ENCODE data around the gene TIAM2.
"Not testable (repeated sequence)": the region's sequence is repeated elsewhere in the genome, so short reads cannot be mapped to it uniquely, and the experiment has no call there.

The TIAM2 gene

GRCh38 chr6:155117256-155117655 lies 122.1 kb downstream of the TIAM2 start:
- no peaks in the 10 kb centered on the region for H3K9me2 ChIP-seq (replicated peaks; ENCODE audit: insufficient read depth, low read length)
- no peaks in the 10 kb centered on the region for H3K27me3 ChIP-seq (replicated peaks; ENCODE audit: insufficient read depth, low read length)
- H3K36me3 ChIP-seq (replicated peaks; ENCODE audit: insufficient read depth, low read length), result no peaks in the 10 kb centered on the region
- H3K9me3 ChIP-seq (replicated peaks; ENCODE audit: insufficient read depth, low read length), result no peaks in the 10 kb centered on the region
- no peak for DNase-seq
- H3K9ac ChIP-seq (ENCODE audit: low read length), result no peak overlapping the region
- no peak overlapping the region for H3K4me3 ChIP-seq (ENCODE audit: low read length)
- no peak overlapping the region for H3K4me2 ChIP-seq (ENCODE audit: low read depth, low read length)
- no peak for TF ChIP-seq EZH2phosphoT487 (IDR thresholded peaks at IDR 0.05; ENCODE audit: low read length)
- TF ChIP-seq, protein P1, sequence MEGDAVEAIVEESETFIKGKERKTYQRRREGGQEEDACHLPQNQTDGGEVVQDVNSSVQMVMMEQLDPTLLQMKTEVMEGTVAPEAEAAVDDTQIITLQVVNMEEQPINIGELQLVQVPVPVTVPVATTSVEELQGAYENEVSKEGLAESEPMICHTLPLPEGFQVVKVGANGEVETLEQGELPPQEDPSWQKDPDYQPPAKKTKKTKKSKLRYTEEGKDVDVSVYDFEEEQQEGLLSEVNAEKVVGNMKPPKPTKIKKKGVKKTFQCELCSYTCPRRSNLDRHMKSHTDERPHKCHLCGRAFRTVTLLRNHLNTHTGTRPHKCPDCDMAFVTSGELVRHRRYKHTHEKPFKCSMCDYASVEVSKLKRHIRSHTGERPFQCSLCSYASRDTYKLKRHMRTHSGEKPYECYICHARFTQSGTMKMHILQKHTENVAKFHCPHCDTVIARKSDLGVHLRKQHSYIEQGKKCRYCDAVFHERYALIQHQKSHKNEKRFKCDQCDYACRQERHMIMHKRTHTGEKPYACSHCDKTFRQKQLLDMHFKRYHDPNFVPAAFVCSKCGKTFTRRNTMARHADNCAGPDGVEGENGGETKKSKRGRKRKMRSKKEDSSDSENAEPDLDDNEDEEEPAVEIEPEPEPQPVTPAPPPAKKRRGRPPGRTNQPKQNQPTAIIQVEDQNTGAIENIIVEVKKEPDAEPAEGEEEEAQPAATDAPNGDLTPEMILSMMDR (IDR thresholded peaks at IDR 0.05; ENCODE audit: low read length), result no peak
- TF ChIP-seq EZH2 (optimal IDR thresholded peaks at IDR 0.05; ENCODE audit: low read depth, low read length), result no peak
- H2AFZ ChIP-seq (ENCODE audit: low read length), result no peak overlapping the region
- no peaks in the 10 kb centered on the region for H3K4me1 ChIP-seq (ENCODE audit: low read length)
- H3F3A ChIP-seq (ENCODE audit: insufficient read depth, low read length), result no peaks in the 10 kb centered on the region
- H3K79me2 ChIP-seq (ENCODE audit: low read length), result no peaks in the 10 kb centered on the region
- no peak overlapping the region for H3K27ac ChIP-seq (ENCODE audit: low read length)
- H4K20me1 ChIP-seq (ENCODE audit: insufficient read depth, low read length), result no peaks in the 10 kb centered on the region

DNA sequence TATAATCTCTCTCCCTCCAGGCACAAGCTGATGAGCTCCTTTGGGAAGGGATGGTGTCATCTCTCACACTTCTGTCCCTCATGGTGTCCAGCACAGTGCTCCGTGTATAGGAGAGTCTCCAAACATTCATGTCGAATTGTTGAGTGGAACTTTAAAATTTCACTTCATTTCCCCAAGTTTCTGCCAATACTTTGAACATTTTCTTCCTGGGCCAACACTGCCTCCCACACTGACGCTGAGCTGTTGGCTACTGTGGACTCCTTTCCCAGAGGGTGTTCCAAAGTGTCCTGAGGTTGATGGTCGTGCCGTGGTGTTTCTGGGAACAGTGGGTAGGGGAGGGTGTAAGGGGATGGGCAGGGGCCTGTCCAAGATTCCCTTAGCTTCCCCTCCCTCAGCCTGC lies 122.7 kb downstream of the TIAM2 start:
- H3K27me3 ChIP-seq (replicated peaks; ENCODE audit: insufficient read depth, low read length), result no peaks in the 10 kb centered on the region
- no peaks in the 10 kb centered on the region for H3K9me3 ChIP-seq (replicated peaks; ENCODE audit: insufficient read depth, low read length)
- H3K4me1 ChIP-seq (ENCODE audit: low read length), result no peaks in the 10 kb centered on the region
- no peaks in the 10 kb centered on the region for H3K9me2 ChIP-seq (replicated peaks; ENCODE audit: insufficient read depth, low read length)
- H4K20me1 ChIP-seq (ENCODE audit: insufficient read depth, low read length), result no peaks in the 10 kb centered on the region
- H3K4me2 ChIP-seq (ENCODE audit: low read depth, low read length), result no peak overlapping the region
- no peaks in the 10 kb centered on the region for H3F3A ChIP-seq (ENCODE audit: insufficient read depth, low read length)
- no peak for DNase-seq
- no peaks in the 10 kb centered on the region for H3K79me2 ChIP-seq (ENCODE audit: low read length)
- TF ChIP-seq, protein P1 (IDR thresholded peaks at IDR 0.05; ENCODE audit: low read length), result no peak
- TF ChIP-seq EZH2phosphoT487 (IDR thresholded peaks at IDR 0.05; ENCODE audit: low read length) (no peak), EZH2 (optimal IDR thresholded peaks at IDR 0.05; ENCODE audit: low read depth, low read length) (no peak)
- H3K27ac ChIP-seq (ENCODE audit: low read length), result no peak overlapping the region
- H3K36me3 ChIP-seq (replicated peaks; ENCODE audit: insufficient read depth, low read length), result no peaks in the 10 kb centered on the region
- H3K9ac ChIP-seq (ENCODE audit: low read length), result no peak overlapping the region
- H2AFZ ChIP-seq (ENCODE audit: low read length), result no peak overlapping the region
- no peak overlapping the region for H3K4me3 ChIP-seq (ENCODE audit: low read length)

GRCh38 chr6:155119201-155119600 lies 124.1 kb downstream of the TIAM2 start:
- H3K9me3 ChIP-seq (replicated peaks; ENCODE audit: insufficient read depth, low read length); H3K27me3 ChIP-seq (replicated peaks; ENCODE audit: insufficient read depth, low read length); H3K27ac ChIP-seq (ENCODE audit: low read length); H3K4me2 ChIP-seq (ENCODE audit: low read depth, low read length); H3K4me3 ChIP-seq (ENCODE audit: low read length); H3K9ac ChIP-seq (ENCODE audit: low read length); H2AFZ ChIP-seq (ENCODE audit: low read length); H3K9me2 ChIP-seq (replicated peaks; ENCODE audit: insufficient read depth, low read length); DNase-seq; H3F3A ChIP-seq (ENCODE audit: insufficient read depth, low read length); H3K36me3 ChIP-seq (replicated peaks; ENCODE audit: insufficient read depth, low read length); H3K4me1 ChIP-seq (ENCODE audit: low read length); H3K79me2 ChIP-seq (ENCODE audit: low read length); H4K20me1 ChIP-seq (ENCODE audit: insufficient read depth, low read length): not testable (repeated sequence)

DNA sequence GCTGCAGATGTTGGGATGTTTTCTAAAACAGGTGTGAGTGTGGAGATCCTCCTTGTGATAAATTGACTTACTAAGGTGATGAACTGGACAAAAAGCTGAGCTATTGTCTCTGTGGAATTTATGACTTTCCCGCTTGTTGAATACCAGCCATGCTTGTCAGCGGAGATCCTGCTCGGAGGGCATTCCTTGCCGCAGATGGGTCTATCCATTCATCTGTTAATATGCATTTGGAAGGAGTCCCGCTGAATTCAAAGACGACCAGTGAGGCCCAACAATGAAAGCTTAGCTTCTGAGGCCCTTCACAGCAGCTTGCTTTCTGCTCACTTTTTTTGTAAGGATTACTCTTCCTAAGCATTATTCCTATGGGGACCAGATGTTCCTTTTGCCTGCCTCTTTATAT lies 124.9 kb downstream of the TIAM2 start:
- Histone ChIP-seq H3K27ac (ENCODE audit: low read length) (no peak overlapping the region), H3K79me2 (ENCODE audit: low read length) (no peaks in the 10 kb centered on the region), H4K20me1 (ENCODE audit: insufficient read depth, low read length) (no peaks in the 10 kb centered on the region), H3K4me3 (ENCODE audit: low read length) (no peak overlapping the region), H3K36me3 (replicated peaks; ENCODE audit: insufficient read depth, low read length) (no peaks in the 10 kb centered on the region), H3K27me3 (replicated peaks; ENCODE audit: insufficient read depth, low read length) (no peaks in the 10 kb centered on the region), H2AFZ (ENCODE audit: low read length) (no peak overlapping the region), H3K9me2 (replicated peaks; ENCODE audit: insufficient read depth, low read length) (no peaks in the 10 kb centered on the region), H3K4me1 (ENCODE audit: low read length) (no peaks in the 10 kb centered on the region), H3K4me2 (ENCODE audit: low read depth, low read length) (no peak overlapping the region), H3K9me3 (replicated peaks; ENCODE audit: insufficient read depth, low read length) (no peaks in the 10 kb centered on the region), H3K9ac (ENCODE audit: low read length) (no peak overlapping the region), H3F3A (ENCODE audit: insufficient read depth, low read length) (no peaks in the 10 kb centered on the region)
- no peak for DNase-seq
- TF ChIP-seq, protein P1 (IDR thresholded peaks at IDR 0.05; ENCODE audit: low read length), result no peak
- no peak for TF ChIP-seq EZH2phosphoT487 (IDR thresholded peaks at IDR 0.05; ENCODE audit: low read length)
- no peak for TF ChIP-seq EZH2 (optimal IDR thresholded peaks at IDR 0.05; ENCODE audit: low read depth, low read length)

All from MM.1S (cell line).